AG04449 (cell line): Measurements from ENCODE around the gene CSNK1G1.

ENCODE experiments used
- CTCF ChIA-PET: fragments of 350-600 bp; formaldehyde crosslinking; extraction: SDS; loops from one replicate; lab custom pipeline; 2021; ENCODE audit warnings: antibody characterized with exemption; lab: Yijun Ruan, JAX
- POLR2A ChIA-PET: fragments of 400-600, 350-600 bp; formaldehyde crosslinking; extraction: SDS; loops from one replicate; lab custom pipeline; 2020; ENCODE audit warnings: antibody characterized with exemption, inconsistent platforms; lab: Yijun Ruan, JAX
- DNase-seq: peaks from one replicate; pipeline ENCODE4 v3.0.0-alpha.2; 2010; ENCODE audit warnings: low read depth, low spot score
- H3K4me3 ChIP-seq: 2 replicates; pipeline ENCODE4 v1.5.1; 2011; ENCODE audit warnings: low read depth, mild to moderate bottlenecking, control low read depth, low read length
- CTCF ChIP-seq: IDR thresholded peaks from one replicate; pipeline ENCODE4 v1.5.1; 2011; ENCODE audit warnings: mild to moderate bottlenecking, moderate library complexity, low read length, control low read depth, inconsistent platforms; ENCODE audit not compliant: insufficient read depth; ENCODE audit errors: missing control alignments

The CSNK1G1 gene

GRCh38 chr15:64146885-64147681, 208.9 kb downstream of the CSNK1G1 start:
- no peak for DNase-seq
- ChIA-PET POLR2A (interaction anchor here (0.8 to 1.2 kb wide), 2 partner anchors 10 to 16 kb away, joined by 3 read pairs; no protein-coding TSS in a partner anchor), CTCF (interaction anchor here (0.7 to 5.8 kb wide), 4 partner anchors 11 to 397 kb away, joined by 3 to 27 read pairs (median 5); no protein-coding TSS in a partner anchor)
- H3K4me3 ChIP-seq: no peak overlapping the region
- TF ChIP-seq CTCF: no peak

- CTCF ChIA-PET: interaction anchor here (0.7 to 5.8 kb wide), 4 partner anchors 11 to 397 kb away, joined by 3 to 27 read pairs (median 5); no protein-coding TSS in a partner anchor
- no peak for TF ChIP-seq CTCF
- DNase-seq: no peak
- H3K4me3 ChIP-seq: no peak overlapping the region
- POLR2A ChIA-PET: interaction anchor here (0.8 to 1.2 kb wide), 2 partner anchors 11 to 15 kb away, joined by 3 read pairs; no protein-coding TSS in a partner anchor
These were observed 209.5 kb downstream of the CSNK1G1 start for GRCh38 chr15:64146520-64146884.

GRCh38 chr15:64146041-64146440, 209.9 kb downstream of the CSNK1G1 start:
- TF ChIP-seq CTCF: no peak
- ChIA-PET POLR2A (interaction anchor here (1.2 kb wide), 1 partner anchor 15 kb away, joined by 3 read pairs; no protein-coding TSS in a partner anchor), CTCF (interaction anchor here (1.8 to 5.8 kb wide), 3 partner anchors 8 to 12 kb away, joined by 7 to 32 read pairs (median 27); no protein-coding TSS in a partner anchor)
- H3K4me3 ChIP-seq: no peak overlapping the region
- DNase-seq: no peak

GRCh38 chr15:64144565-64145281, 211.2 kb downstream of the CSNK1G1 start:
- DNase-seq: no peak
- POLR2A ChIA-PET: interaction anchor here (0.6 kb wide), 1 partner anchor 154 kb away, joined by 5 read pairs; no protein-coding TSS in a partner anchor
- no peak overlapping the region for H3K4me3 ChIP-seq
- no peak for TF ChIP-seq CTCF
- CTCF ChIA-PET: interaction anchor here (3.3 to 5.8 kb wide), 2 partner anchors 9 to 13 kb away, joined by 27 to 32 read pairs; no protein-coding TSS in a partner anchor

GRCh38 chr15:64144192-64144564, 211.8 kb downstream of the CSNK1G1 start:
- no peak for DNase-seq
- TF ChIP-seq CTCF: no peak
- no peak overlapping the region for H3K4me3 ChIP-seq
- CTCF ChIA-PET: interaction anchor here (3.3 kb wide), 1 partner anchor 10 kb away, joined by 32 read pairs; no protein-coding TSS in a partner anchor
- POLR2A ChIA-PET: interaction anchor here (0.8 kb wide), 1 partner anchor 14 kb away, joined by 3 read pairs; no protein-coding TSS in a partner anchor

- H3K4me3 ChIP-seq: no peak overlapping the region
- CTCF ChIA-PET: interaction anchor here (3.3 kb wide), 1 partner anchor 11 kb away, joined by 32 read pairs; no protein-coding TSS in a partner anchor
- no peak for TF ChIP-seq CTCF
- no peak for DNase-seq
- POLR2A ChIA-PET: no interaction called here
These were observed 212.7 kb downstream of the CSNK1G1 start for GRCh38 chr15:64143276-64143675.
